ENCODE data around the gene PKP3.
"Not testable (repeated sequence)": the region's sequence is repeated elsewhere in the genome, so short reads cannot be mapped to it uniquely, and the experiment has no call there.

The PKP3 gene, protein sequence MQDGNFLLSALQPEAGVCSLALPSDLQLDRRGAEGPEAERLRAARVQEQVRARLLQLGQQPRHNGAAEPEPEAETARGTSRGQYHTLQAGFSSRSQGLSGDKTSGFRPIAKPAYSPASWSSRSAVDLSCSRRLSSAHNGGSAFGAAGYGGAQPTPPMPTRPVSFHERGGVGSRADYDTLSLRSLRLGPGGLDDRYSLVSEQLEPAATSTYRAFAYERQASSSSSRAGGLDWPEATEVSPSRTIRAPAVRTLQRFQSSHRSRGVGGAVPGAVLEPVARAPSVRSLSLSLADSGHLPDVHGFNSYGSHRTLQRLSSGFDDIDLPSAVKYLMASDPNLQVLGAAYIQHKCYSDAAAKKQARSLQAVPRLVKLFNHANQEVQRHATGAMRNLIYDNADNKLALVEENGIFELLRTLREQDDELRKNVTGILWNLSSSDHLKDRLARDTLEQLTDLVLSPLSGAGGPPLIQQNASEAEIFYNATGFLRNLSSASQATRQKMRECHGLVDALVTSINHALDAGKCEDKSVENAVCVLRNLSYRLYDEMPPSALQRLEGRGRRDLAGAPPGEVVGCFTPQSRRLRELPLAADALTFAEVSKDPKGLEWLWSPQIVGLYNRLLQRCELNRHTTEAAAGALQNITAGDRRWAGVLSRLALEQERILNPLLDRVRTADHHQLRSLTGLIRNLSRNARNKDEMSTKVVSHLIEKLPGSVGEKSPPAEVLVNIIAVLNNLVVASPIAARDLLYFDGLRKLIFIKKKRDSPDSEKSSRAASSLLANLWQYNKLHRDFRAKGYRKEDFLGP

DNA sequence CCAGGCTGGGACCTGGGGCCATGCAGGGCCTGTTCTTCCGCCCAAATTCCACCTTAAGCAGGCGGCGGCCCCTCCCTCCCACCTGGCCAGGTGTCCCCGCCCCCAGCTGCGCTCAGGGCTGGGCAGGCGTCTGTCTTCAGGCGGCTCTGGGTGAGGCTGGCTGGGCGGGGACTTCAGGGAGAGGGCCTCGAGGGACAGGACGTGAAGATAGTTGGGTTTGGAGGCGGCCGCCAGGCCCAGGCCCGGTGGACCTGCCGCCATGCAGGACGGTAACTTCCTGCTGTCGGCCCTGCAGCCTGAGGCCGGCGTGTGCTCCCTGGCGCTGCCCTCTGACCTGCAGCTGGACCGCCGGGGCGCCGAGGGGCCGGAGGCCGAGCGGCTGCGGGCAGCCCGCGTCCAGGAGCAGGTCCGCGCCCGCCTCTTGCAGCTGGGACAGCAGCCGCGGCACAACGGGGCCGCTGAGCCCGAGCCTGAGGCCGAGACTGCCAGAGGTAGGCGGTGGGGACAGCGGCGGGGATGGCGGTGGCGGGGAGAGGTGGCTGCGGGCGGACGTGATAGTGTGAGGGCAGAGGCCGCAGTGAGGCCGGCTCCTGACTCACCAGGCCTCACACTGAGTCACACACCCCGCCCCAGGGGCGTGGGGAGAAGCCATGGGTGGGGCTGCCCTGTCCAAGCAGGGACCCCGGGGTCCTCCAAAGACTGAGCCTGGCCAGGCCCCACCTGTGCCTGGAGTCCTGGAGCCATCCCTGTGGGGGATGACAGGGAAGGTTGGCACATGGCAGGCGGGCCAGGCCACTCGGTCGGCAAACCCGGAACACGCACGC is at the start of gene PKP3:
Gene PKP3 (plus strand): TSS at position 176 of the 824 bp plus-strand sequence. CDS start 84 bp downstream, at position 260.
- no peak for DNase-seq

DNA sequence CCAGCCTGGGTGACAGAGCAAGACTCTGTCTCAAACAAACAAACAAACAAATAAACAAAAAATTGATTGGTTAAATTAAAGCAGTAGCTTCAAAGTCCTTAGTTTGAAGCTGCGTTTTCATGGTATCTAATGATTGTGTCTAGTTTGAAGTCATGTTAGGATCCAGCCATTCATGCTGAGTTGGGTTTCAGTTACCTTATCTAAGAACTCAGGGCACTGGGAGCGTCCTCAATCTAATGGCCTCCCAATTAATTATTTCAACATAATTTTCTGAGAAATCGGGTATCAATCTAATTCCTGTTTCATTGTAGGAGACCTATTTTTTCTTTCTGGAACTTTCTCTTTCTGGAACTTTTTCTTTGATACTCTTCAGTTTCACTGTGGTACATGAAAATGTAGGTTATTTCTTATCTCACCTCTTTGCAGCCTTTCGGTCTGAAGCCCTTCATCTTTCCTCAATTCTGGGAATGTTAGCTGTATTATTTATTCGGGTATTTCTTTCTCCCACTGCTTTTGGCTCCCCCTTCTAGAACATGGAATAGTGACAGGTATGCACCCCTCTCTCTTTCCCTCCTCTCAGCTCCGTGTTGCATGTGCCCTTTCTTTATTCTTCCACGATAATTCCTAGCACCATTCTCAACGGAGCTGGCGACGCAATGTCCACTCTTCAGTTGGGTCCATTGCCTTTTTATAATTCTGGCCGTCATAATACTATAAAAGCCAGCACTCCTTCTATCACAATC is 49.0 kb upstream of the PKP3 start:
- no peak for DNase-seq

DNA sequence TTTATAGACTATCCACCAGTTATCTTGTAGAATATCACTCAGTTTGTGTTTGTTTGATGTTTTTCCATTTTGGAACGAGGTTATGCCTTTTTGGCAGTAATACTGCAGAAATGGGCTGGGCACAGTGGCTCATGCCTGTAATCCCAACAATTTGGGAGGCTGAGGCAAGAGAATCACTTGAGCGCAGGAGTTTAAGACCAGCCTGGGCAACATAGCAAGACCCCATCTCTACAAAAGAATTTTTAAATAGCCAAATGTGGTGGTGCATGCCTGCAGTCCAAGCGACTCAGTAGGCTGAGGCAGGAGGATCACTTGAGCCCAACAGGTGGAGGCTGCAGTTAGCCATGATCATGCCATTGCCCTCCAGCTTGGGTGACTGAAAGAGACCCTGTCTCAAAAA is 47.5 kb upstream of the PKP3 start:
- DNase-seq, result no peak

DNA sequence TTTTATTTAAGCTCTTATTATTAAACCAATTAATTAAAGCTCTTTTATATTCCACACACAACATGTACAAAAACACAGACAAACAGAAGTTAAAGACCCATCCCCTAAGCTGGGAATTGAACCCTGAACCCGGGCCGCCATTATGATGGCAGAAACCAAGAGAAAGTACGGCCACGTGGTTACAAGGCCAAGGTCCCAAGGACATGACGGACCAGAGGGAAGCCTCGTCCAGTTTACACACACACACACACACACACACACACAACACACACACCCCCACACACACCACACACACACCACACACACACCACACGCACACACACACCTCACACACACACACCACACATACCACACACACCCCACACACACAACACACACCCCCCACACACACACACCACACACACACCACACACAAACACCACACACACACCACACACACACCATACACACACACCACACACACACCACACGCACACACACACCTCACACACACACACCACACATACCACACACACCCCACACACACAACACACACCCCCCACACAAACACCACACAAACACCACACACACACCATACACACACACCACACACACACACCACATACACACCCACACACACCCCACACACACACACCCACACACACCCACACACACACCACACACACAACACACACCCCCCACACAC is 44.6 kb upstream of the PKP3 start:
- not testable (repeated sequence) for DNase-seq

DNA sequence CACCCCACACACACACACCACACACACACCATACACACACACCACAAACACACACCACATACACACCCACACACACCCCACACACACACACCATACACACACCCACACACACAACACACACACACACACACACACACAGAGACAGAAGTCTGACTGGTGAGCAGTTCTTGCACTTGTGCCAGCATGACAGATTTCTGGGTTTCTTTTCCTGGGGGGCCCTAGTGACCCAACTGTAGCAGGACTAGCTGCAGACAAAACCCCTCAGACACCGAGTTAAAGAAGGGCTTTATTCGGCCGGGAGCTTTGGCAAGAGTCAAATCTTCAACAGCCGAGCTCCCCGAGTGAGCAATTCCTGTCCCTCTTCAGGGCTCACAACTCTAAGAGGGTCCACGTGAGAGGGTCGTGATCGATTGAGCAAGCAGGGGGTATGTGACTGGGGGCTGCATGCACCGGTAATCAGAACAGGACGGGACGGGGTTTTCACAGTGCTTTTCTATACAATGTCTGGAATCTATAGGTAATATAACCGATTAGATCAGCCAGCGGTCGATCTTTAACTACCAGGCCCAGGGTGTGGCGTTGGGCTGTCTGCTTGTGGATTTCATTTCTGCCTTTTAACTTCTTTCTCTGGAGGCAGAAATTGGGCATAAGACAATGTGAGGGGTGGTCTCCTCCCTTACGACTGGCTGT is 43.8 kb upstream of the PKP3 start:
- DNase-seq, result not testable (repeated sequence)

DNA sequence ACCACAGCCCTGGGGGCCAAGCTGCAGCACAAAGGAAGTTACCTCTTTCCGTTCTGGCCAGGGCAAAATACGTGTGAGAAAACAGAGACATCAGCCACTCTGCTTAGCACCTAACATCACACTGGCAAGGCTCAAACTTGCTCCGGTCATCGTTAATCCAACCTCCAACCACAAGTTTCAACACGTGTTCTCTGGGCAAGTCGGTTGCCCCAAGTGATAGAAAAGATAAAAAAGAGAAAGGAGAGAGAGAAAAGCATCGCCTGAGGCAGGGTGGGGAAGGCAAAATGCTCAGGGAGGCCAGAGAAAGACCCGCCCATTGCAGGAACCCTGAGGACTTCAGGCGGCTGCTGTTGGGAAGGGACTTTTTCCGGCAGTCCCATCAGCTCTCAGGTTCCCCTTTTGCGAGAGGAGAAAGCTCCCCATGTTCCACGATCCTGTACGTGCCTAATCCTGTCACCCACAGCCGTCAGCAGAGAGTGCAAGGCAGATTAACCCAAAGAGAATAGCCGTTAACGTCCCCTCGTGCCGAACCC is 43.2 kb upstream of the PKP3 start:
- no peak for DNase-seq

DNA sequence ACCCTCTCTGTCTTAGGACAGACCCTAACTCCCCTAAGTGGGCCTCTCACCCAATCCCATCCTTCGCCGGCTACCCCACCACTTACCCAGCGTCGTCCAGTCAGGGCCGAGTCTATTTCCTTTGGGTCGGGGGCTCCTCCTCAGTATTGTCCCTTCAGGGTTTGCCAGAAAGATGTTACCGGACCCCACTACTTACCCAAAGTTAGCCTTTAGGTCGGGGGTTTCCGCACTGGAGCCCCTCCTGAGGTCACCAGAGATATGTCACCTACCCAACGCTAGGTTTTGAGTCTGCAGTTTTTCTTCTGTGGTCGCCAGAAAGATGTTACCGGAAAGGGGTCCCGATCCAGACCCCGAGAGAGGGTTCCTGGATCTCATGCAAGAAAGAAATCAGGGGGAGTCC is 42.6 kb upstream of the PKP3 start:
- DNase-seq, result no peak

DNA sequence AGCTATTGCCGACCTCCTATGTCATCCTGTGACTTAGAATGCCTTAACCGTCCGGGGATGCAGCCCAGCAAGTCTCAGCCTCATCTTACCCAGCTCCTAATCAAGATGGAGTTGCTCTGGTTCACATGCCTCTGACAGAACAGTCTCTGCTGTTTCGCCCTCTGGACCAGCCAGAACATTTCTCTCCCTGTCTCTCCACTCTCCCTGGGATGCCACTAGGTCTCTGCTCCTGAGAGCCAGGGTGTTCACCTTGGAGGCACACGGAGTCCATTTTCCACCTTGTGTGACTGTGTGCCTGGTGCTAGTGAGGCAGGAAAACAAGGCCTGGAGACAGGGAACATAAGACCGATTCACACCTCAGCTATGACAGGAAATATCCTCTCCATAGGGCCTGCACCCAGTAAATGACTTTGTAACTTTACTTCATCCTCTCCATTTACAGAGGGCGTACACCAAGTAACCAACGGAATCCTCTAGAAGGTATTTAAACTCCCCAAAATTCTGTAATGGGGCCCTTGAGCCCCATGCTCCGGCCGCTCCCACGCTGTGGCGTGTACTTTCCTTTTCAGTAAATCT is 41.5 kb upstream of the PKP3 start:
- no peak for DNase-seq

DNA sequence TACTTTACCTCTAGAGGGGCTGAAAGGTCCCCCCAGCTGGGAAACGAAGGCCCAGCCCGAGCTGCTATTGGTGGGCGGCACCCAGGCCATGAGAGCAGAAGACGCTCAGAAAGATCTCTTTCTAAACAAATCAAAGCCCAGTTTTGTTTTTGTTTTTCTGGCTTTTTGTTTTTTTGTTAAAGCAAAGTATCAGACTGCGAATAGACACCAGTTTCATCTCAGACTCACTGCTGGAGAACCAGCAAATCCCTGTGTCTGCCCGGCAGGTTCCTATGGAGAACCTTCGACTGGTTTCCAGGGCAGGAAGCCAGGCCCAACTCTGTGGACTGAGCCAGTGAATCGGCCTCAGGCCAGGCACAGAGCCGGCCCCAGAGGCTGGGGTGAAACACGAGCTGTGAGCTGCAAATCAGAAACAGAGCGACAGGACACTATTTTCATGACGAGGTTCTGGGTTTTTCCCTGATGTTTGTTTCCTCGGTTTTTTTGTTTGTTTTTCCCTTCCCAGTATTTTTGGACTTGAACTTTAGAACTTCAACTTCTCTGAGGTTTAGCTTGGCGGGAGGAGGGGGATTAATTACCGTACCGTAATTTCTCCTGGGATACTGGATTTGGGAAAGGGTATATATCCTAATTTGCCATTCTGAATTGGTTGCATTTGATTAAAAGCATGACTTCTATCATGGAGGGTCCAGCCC is 40.7 kb upstream of the PKP3 start:
- DNase-seq, result no peak

DNA sequence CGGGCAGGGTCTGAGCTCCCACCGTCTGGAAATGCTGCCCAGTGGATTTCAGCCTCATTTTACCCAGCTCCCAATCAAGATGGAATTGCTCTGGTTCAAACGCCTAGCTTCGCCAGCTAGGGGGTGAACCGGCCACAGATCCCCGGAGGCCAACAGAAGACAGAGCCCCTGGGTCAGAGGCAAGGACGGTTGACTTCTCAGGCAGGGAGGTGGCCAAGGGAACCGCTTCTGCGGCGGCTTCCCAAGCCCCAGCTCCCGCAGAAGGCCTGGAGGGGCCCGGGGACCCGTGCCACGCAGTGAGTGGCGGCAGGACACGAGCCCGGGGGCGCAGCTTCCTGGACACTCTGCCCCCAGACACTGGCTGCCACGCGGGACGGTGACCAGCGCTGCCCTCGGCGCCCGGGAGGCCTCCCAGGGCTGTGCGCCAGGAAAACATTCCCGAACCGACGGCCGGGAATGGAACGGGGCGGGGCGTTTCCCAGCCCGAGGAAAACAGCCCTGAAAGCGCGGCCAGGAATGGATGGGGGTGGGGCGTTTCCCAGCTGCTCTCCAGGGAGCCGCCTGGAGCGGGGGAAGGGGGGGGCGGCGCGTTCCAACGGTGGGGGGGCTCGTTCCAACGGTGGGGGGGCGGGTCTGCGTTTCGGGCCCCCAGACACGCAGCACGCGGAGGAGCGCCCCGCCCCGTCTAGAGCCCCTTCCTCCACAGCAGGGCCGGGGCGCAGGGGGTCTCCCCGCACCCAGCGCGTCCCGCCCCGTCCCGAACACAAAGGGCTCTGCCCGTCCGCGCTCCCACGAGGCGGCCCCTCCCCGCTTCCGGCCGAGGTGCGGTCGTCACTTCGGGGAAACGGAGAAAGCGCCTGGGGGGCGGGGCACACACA is 38.2 kb upstream of the PKP3 start:
- no peak for DNase-seq

DNA sequence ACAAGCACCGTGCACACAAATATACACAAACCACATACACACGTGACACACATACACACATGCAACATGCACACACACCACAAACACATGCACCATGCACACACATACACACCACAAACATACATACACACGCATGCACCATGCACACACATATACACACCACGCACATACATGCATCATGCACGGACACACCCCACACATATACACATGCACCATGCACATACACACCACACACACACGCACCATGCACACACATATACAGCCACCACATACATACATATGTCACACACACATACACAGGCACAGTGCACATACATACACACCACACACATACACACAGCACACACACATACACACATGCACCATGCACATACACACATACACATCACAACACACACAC is 37.4 kb upstream of the PKP3 start:
- DNase-seq, result no peak

DNA sequence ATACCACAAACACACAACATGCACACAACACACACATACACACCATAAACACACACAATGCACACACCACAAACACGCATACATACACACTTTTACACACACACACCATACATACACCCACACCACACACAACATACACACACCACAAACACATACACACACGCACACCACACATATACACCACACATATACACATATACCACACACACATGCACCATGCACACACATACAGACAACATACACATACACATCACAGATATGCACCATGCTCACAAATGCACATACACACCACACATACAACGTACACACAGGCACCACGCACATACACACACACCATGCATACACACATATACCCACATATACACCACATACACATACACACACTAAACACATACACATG is 36.4 kb upstream of the PKP3 start:
- DNase-seq, result no peak

DNA sequence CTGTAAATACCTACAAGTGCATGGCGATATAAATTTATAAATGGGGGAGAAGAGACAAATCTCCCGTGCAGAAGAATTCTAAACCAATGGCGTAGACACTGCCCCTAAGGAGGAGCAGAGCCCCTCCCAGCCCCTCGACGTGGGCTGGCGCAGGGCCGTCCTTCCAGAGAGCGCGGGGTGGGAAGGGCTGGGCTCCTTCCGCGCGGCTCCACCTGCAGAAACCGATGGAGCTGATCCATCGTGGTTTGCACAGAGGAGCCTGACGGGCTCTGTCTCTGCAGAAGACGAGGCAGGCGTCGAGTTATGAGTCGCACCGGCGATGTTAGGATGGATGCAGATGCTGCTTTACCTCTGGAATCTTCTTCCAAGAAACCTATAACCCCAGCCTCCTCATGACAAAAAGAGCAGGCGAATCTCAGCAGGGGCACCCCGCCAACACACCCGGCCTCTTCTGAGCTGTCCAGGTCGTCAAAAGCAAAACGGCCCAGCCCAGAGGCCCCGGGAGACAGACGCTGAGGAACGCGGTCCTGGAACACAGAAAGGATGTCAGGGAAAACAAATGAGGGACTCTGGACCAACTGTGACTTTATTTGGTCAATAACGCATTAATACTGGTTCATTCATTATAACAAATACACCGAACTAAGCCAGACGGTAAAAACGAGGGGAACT is 35.7 kb upstream of the PKP3 start:
- DNase-seq, result no peak

DNA sequence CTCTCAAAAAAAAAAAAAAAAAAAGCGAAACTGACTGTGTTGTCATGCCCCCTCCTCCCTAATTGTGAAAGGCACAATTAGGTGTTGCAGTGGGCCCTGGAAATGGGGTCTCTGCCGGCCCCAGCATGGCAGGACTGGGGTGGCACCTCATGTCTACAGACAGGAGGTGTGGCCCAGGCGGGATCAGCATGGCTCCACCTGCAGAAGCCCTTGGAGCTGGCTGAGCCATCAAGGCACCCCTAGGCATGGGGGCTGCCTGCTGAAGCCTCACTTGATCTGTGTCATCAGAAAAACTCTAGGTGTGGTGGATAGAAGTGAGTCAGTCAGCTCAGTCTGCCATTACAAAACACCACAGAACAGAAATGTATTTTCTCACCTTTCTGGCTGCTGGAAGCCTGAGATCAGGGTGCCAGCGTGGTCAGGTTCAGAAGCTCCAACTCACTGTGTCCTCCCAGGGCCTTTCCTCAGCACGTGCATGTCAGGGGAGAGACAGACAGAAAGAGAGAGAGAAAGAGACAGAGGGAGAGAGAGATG is 34.8 kb upstream of the PKP3 start:
- DNase-seq, result no peak

DNA sequence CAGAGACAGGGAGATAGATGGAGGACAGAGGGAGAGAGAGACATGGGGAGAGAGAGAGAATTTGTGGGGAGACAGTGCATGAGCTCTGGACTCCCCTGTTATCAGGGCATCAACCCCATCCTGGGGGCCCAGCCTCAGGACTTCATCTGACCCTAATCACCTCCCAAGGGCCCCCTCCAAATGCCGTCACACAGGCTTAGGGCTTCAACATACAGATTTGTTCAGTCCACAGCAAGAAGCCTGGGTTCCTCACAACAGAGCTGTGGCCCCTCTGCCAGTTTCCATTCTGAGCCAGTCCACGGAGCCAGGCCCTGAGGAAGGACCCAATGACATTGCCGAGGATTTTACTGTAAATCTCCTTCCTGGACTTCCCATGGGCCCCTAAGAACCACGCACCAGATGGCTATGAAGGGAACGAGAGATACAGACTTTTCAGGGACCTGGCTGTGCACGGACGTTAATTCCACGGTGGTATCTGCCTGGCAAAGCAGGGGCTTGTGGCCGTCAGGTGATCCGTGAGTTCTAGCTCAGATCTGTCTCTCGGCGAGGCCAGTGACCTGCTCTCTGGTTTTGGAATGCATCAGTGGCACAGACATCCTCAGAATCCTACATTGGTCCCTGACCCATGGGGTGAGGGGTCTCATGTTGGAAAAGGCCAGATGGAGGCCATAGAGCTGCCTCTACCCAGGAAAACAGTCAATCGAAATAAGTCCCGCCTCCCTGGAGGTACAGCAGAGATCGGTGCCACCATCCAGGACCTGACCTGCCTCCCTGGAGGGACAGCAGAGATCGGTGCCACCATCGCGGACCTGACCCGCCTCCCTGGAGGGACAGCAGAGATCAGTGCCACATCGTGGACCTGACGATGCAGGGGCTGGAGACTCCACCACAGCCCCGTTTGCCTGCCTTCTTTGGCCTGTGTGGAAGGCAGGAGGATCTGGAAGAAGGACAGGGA is 33.4 kb upstream of the PKP3 start:
- DNase-seq, result no peak

DNA sequence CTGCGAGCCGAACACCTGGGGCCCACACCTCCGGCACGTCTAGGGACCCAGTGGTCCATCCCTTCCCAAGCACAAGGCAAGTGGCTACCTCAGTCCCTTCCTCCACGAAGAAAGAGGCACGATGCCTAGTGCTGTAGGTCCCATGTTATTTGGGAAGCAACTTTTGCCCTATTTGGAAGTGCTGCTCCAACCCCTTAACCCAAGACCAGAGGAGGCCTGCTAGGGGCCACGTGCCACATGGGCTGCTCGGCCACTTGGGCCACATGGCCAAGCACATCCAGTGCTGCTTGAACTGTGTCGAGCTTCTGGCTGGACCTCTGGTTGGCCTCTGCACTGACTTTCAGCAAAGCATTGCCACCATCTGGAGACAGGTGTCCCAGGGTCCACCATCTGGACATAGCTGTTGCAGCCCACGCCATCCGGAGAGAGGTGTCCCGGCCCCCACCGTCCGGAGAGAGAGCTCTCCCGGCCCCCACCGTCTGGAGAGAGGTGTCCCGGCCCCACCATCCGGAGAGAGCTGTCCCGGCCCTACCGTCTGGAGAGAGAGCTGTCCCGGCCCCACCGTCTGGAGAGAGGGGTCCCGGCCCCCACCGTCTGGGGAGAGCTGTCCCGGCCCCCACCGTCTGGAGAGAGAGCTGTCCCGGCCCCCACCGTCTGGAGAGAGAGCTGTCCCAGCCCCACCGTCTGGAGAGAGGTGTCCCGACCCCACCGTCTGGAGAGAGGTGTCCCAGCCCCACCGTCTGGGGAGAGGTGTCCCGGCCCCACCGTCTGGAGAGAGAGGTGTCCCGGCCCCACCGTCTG is 31.2 kb upstream of the PKP3 start:
- no peak for DNase-seq

All from DMS79 (cell line).